Activated B cell treated with CpG ODN at 0.5 μM for 24 hours (primary cell): ENCODE measurements around the gene SOCS4. TPM values are rescaled to one million over a fixed set of nuclear protein-coding genes. Genes with fewer than 3 reads are reported as not detected.

Source experiments
- ATAC-seq: fragments of 200-7000 bp; cut with Tn5 transposase; one replicate; pipeline ENCODE4 v1.10.0; 2021; ENCODE audit warnings: low read depth, mild to moderate bottlenecking, moderate library complexity
- CTCF ChIA-PET: fragments of 350-600 bp; sonication (Branson Sonifier 250); formaldehyde crosslinking; loops from one replicate; lab custom pipeline; 2021; ENCODE audit warnings: antibody characterized with exemption; lab: Charles Lee
- POLR2A ChIA-PET: fragments of 350-600 bp; sonication (Branson Sonifier 250); formaldehyde crosslinking; loops from one replicate; lab custom pipeline; 2021; ENCODE audit warnings: antibody characterized with exemption; lab: Charles Lee
- DNase-seq: peaks from one replicate; pipeline ENCODE4 v3.0.0; 2022
- H3K27ac Mint-ChIP-seq: one replicate; pipeline ENCODE4 v1.8.0; 2020; ENCODE audit warnings: mixed read lengths
- H3K27me3 Mint-ChIP-seq: one replicate; pipeline ENCODE4 v1.8.0; 2021; ENCODE audit warnings: mixed read lengths
- H3K36me3 Mint-ChIP-seq: one replicate; pipeline ENCODE4 v1.8.0; 2021; ENCODE audit warnings: low read depth, mixed read lengths
- H3K4me1 Mint-ChIP-seq: one replicate; pipeline ENCODE4 v1.8.0; 2021; ENCODE audit warnings: mixed read lengths
- H3K4me3 Mint-ChIP-seq: one replicate; pipeline ENCODE4 v1.8.0; 2020; ENCODE audit warnings: mild to moderate bottlenecking, mixed read lengths
- H3K9me3 Mint-ChIP-seq: one replicate; pipeline ENCODE4 v1.8.0; 2020; ENCODE audit warnings: mixed read lengths
- CTCF ChIP-seq: fragments of 200-600 bp; IDR thresholded peaks from one replicate; pipeline ENCODE4 v1.8.0; 2022; ENCODE audit warnings: antibody characterized with exemption, mild to moderate bottlenecking
- intact Hi-C: fragments of 100-400 bp; cut with micrococcal nuclease; formaldehyde crosslinking; loops from one replicate; pipeline ENCODE4 v1.15.1; 2024
- total RNA-seq: library from RNA; stranded (reverse); gene quantifications from 2 replicates; pipeline ENCODE4 v1.2.3, GENCODE V29; 2022

The SOCS4 gene
- total RNA-seq, 1 donor from 2014 or later, result 30.3 TPM

- TF ChIP-seq CTCF, result no peak
- intact Hi-C loops, result no loop called here
- Mint-ChIP-seq H3K27ac (no peak overlapping the region), H3K4me1 (peaks cover 2% of the 10 kb centered on the region), H3K36me3 (no peaks in the 10 kb centered on the region), H3K4me3 (no peak overlapping the region), H3K9me3 (no peaks in the 10 kb centered on the region), H3K27me3 (no peaks in the 10 kb centered on the region)
- DNase-seq (no peak), ATAC-seq (no peak)
- POLR2A ChIA-PET, result no interaction called here
- CTCF ChIA-PET, result interaction anchor here (1.3 to 2.3 kb wide), 2 partner anchors 25 to 33 kb away, joined by 4 to 8 read pairs; partner anchors contain the start of gene MAPK1IP1L
These were observed 57.5 kb downstream of the SOCS4 start for GRCh38 chr14:55084401-55085059.

GRCh38 chr14:55085060-55085660 lies 58.1 kb downstream of the SOCS4 start:
- Mint-ChIP-seq H3K4me1 (peaks cover 3% of the 10 kb centered on the region), H3K27me3 (no peaks in the 10 kb centered on the region), H3K36me3 (no peaks in the 10 kb centered on the region), H3K27ac (no peak overlapping the region), H3K4me3 (no peak overlapping the region), H3K9me3 (no peaks in the 10 kb centered on the region)
- no peak for ATAC-seq
- intact Hi-C loops, result no loop called here
- ChIA-PET POLR2A (no interaction called here), CTCF (interaction anchor here (1.3 to 2.3 kb wide), 2 partner anchors 26 to 34 kb away, joined by 4 to 8 read pairs; partner anchors contain the start of gene MAPK1IP1L)
- DNase-seq, result no peak
- no peak for TF ChIP-seq CTCF

GRCh38 chr14:55086938-55087337 lies 59.9 kb downstream of the SOCS4 start:
- Mint-ChIP-seq H3K27ac (no peak overlapping the region), H3K4me3 (no peak overlapping the region), H3K9me3 (no peaks in the 10 kb centered on the region), H3K27me3 (no peaks in the 10 kb centered on the region), H3K36me3 (no peaks in the 10 kb centered on the region), H3K4me1 (peaks cover 8% of the 10 kb centered on the region)
- ChIA-PET CTCF (interaction anchor here (1.0 to 4.5 kb wide), 3 partner anchors 11 to 72 kb away, joined by 3 to 77 read pairs (median 7); no protein-coding TSS in a partner anchor), POLR2A (interaction anchor here (0.6 to 3.0 kb wide), 4 partner anchors 15 to 75 kb away, joined by 5 to 13 read pairs (median 6); partner anchors contain the start of gene MAPK1IP1L)
- ATAC-seq (no peak), DNase-seq (no peak)
- intact Hi-C loops, result no loop called here
- no peak for TF ChIP-seq CTCF

- H3K9me3 Mint-ChIP-seq, result no peaks in the 10 kb centered on the region
- CTCF ChIA-PET, result interaction anchor here (1.0 to 4.5 kb wide), 6 partner anchors 10 to 70 kb away, joined by 3 to 77 read pairs (median 6); partner anchors contain the start of gene MAPK1IP1L
- no peak for TF ChIP-seq CTCF
- H3K4me1 Mint-ChIP-seq, result peaks cover 9% of the 10 kb centered on the region
- ATAC-seq (no peak), DNase-seq (no peak)
- intact Hi-C loops, result no loop called here
- POLR2A ChIA-PET, result interaction anchor here (1.5 to 3.0 kb wide), 3 partner anchors 16 to 72 kb away, joined by 6 to 13 read pairs (median 10); partner anchors contain the start of gene MAPK1IP1L
- H3K27ac Mint-ChIP-seq, result no peak overlapping the region
- no peaks in the 10 kb centered on the region for H3K36me3 Mint-ChIP-seq
- H3K27me3 Mint-ChIP-seq, result no peaks in the 10 kb centered on the region
- no peak overlapping the region for H3K4me3 Mint-ChIP-seq
These were observed 61.3 kb downstream of the SOCS4 start for GRCh38 chr14:55088356-55088755.

GRCh38 chr14:55092341-55092740 lies 65.3 kb downstream of the SOCS4 start:
- POLR2A ChIA-PET, result interaction anchor here (1.0 to 1.6 kb wide), 2 partner anchors 37 to 41 kb away, joined by 5 to 6 read pairs; partner anchors contain the start of genes LGALS3 and MAPK1IP1L
- Mint-ChIP-seq H3K4me3 (no peak overlapping the region), H3K4me1 (peaks cover 13% of the 10 kb centered on the region), H3K27ac (no peak overlapping the region), H3K9me3 (no peaks in the 10 kb centered on the region), H3K27me3 (no peaks in the 10 kb centered on the region), H3K36me3 (no peaks in the 10 kb centered on the region)
- no peak for TF ChIP-seq CTCF
- DNase-seq, result no peak
- CTCF ChIA-PET, result interaction anchor here (0.9 to 3.2 kb wide), 8 partner anchors 15 to 262 kb away, joined by 3 to 27 read pairs (median 4); no protein-coding TSS in a partner anchor
- intact Hi-C loops, result no loop called here
- no peak for ATAC-seq
